Stimulated activated CD8-positive, alpha-beta memory T cell treated with anti-CD3 and anti-CD28 coated beads, Interleukin-7, amount 100 ng/mL, for 24 hours (primary cell): ENCODE data around the gene CNBP.

Source experiments
- DNase-seq: peaks from one replicate; pipeline ENCODE4 v3.0.0-alpha.2; 2020; ENCODE audit warnings: low read depth

The CNBP gene

GRCh38 chr3:129131465-129132088 is 52.1 kb downstream of the CNBP start:
- DNase-seq, result no peak

- DNase-seq, result no peak
These were observed 53.3 kb downstream of the CNBP start for GRCh38 chr3:129130291-129130813.

DNA sequence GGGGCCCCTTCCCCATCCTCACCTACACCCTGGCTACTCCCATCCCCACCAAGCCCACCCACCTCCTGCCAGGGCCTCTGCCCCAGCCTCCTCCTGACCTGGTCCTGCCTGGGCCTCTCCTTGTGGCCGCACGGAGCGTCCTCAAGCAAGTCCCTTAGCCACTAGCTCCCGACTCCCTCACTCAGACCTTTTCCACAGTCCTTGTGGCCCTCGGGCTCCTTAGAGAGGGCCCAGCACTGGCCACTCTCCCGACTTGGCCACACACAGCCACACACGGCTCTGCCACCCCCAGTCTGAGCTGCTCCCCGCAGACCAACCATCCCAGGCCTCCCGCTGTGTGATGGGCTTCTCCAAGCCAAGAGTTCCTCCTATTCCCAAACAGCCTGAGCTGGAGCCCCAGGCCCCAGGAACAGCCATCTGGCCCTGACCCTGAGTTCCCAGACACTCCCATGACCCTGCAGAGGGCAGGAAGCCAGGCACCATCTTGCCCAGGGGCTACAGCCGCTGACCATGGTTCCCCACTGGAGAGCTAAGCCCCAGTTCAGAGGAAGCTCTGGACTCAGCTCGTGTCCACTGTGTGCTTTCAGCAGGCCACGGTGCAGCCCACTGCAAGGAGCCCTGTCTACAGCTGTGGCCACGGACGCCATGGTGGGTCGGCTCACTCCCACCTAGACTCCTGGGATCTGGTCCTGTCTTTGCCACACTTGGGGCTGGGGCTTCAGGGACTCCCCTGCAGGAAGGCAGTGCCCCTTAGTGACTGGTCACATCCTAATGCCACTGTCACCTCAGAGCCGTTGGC is 55.1 kb downstream of the CNBP start:
- no peak for DNase-seq

- no peak for DNase-seq
These were observed 56.9 kb downstream of the CNBP start for GRCh38 chr3:129126726-129127280.

DNA sequence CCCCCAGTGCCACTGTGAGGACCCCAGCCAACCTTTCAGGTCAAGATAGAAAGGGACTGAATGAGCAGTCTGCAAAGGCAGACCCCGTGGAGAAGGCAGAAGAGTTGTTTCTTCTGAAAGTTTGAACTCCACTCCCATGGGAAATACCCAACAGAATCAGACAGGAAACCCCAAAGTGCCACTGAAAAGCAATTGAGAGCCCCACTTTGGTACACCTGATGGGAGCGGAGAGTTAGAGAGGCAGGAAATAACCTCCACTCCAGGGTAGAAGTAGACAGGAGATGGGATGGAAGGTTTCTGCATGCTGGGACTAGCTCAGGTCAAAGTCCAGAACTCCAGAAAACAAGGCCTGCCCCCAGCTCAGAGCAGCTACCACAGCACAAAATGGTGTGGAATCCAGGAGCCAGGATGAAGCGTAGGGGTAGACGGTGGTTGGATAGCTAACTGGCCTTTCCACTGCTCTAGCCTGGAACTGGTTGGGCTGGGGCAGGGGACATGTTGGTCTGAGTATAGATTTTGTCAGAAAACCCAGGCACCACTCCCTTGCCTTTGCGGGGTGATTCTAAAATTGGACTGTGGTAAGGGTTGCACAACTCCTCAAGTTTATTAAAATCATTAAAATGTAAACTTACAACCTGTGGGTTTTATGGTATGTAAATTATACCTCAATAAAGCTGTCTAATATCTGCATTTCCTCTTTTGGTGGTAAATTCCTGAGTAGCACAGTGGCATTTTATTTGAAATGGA is 60.2 kb downstream of the CNBP start:
- no peak for DNase-seq

GRCh38 chr3:129122412-129123011 is 61.2 kb downstream of the CNBP start:
- no peak for DNase-seq

DNA sequence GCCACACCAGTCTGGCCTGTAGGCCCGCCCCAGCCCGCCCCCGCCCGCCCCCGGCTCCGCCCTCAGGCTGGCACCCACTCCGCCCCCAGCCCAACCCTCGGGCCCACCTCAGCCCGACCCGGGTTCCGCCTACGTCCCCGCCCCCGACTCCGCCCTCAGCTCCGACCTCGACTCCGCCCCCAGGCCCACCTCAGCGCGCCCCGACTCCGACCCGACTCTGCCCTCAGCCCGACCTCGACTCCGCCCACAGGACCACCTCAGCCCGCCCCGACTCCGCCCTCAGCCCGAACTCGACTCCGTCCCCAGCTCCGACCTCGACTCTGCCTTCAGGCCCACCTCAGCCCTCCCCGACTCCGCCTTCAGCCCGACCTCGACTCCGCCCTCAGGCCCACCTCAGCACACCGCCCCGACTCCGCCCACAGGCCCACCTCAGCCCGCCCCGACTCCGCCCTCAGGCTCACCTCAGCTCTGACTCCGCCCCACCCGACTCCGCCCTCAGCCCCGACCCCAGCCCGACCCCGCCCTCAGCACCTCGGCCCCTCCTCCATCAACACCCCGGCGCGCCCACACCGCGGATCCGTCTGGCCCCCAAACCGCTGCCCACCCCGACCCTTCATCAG is 61.8 kb downstream of the CNBP start, which contains the start of gene RAB43:
RAB43 (minus strand) TSS at position 13 of the 620 bp plus-strand sequence. CDS start 315 bp downstream, outside the sequence.
- peak; percentile 73 for DNase-seq

DNA sequence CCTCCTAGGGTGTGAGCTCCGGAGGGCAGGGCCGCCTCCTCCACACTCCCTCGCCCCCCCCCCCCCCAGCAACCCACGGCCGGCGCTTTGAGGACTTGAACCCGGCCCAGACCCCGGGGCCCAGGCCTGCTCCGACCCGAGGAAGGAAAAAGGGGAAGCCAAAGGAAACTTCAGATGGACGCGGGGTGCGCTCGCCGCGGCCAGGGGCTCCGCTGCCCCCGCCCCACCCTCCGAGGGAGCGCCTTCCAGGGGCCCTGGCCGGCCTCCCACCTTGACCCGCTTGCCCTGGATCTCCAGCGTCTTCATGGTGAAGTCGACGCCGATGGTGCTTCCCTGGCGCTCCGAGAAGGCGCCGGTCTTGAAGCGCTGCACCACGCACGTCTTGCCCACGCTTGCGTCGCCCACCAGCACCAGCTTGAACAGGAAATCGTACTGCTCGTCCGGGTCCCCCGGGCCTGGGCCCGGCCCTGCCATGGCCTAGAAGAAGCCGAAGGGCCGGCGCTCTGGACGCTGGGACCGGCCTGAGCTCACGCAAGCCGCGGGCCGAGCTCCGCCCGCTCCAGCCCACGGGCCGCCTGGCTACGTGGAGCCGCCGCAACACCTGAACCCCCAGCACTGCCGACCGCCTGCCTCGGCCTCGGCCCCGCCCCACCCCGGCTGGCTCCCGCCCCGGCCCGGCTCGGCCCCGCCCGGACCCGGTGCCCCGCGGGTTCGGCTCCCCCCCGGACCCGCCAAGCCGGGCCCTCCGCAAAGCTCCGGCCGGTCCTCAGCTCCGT is 62.5 kb downstream of the CNBP start:
- peak; percentile 27 for DNase-seq

- DNase-seq, result peak; percentile 73
These were observed 63.3 kb downstream of the CNBP start for GRCh38 chr3:129120254-129121004.

- no peak for DNase-seq
These were observed 64.2 kb downstream of the CNBP start for GRCh38 chr3:129119365-129120100.

DNA sequence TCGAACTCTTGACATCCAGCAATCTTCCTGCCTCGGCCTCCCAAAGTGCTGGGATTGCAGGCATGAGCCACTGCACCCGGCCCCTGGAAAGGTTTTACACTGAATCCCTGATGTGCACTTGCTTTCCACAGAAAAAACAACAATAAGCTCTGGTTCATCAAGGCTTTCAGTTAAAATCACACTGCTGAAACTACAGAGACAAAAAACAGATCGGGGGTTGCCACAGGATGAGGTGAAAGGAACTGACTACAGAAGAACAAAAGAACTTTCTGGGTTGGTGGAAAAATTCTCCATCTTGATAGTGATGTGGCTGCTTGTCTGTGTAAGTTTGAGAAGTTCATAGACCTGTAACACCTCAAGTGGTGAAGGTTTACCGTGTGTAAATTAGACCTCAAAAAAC is 65.0 kb downstream of the CNBP start:
- DNase-seq, result no peak
